NCI-H2227 (cell line): ENCODE results near the gene ATAD3B.

ENCODE experiments used
- DNase-seq: peaks from one replicate; lab custom pipeline; 2025; ENCODE audit not compliant: unreplicated experiment; lab: John Stamatoyannopoulos, UW

Gene ATAD3B

DNA sequence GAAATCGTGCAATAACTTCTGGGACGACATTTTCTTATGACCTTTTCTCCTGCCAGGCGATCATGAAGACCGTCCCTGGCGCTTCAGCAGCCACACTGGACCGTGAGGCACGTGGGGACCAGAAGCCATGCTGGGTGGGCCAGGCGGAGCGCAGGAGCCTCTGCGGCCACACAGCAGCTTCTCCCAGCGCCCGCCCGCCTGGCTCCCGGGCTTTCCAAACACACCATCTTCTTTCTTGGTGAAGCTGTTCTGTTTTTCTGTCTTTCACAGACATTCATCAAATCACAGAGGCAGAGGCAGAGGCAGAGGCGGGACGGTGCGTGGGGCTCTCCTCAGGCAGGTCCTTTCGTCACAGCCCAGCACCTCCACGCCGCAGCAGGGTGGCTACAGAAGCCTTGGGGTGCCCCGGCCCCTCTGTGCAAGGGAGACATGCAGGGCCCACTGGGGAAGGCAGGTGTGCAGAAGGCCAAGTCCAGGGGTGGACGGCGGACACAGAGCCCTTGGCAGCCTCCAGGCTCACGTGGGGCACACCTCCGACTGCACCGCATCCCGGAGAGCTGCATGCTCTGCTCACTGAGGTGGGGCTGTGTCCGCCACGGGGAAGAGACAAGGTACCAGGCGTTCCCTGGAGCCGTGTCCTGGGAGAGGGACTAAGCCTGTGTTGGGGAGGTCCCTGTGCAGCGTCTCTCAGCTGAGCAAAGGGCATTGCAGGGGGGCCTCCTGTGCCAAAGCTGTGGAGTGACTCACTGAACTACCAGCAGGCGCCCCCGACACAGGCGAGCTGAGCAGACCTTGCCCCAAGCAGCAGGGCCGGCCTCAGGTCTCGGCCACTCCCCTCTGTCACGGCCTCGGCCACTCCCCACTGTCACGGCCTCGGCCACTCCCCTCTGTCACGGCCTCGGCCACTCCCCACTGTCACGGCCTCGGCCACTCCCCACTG lies 71.5 kb downstream of the ATAD3B start:
- DNase-seq = no peak

DNA sequence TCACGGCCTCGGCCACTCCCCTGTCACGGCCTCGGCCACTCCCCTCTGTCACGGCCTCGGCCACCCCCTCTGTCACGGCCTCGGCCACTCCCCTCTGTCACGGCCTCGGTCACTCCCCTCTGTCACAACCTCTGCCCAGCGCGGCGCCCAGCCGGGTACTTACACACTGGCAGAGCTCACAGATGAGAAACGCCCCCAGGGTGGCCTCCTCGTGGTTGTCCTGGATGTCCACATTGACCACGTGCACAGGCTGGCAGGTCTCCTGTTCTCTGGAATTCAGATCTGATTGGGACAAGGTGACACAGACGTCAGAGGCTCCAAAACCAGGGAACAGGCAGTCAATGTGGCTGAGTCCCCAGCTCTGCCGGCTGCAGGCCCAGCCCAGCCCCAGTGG lies 72.1 kb downstream of the ATAD3B start:
- DNase-seq = no peak

DNA sequence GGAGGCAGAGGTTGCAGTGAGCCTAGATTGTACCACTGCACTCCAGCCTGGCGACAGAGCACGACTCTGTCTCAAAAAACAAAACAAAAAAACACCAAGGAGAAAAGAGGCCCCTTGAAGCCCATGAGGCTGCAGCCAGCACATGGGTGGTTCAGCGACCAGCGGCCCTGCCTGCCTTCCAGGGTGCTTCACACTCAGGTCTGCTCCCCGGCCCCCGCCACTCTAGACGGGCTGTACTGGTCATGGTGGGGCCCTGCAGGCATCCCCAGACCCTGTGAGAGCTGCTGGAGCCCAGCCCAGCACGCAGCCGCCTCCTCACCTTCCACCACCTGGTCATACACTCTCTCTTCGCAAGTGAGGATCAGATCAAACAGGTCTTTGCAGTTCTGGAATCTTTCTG lies 73.0 kb downstream of the ATAD3B start:
- no peak for DNase-seq
